IPS DF 4.7 (cell line): Measurements from ENCODE around the gene ZNF12.

Source experiments
- DNase-seq: peaks from one replicate; pipeline ENCODE4 v3.0.0-alpha.2; 2013; ENCODE audit warnings: low spot score; ENCODE audit errors: extremely low read depth

Gene ZNF12

GRCh38 chr7:6647541-6647940 lies 59.2 kb downstream of the ZNF12 start:
- no peak for DNase-seq

GRCh38 chr7:6647080-6647479 lies 59.7 kb downstream of the ZNF12 start:
- DNase-seq = no peak

- no peak for DNase-seq
Observed at GRCh38 chr7:6646465-6646864, 60.3 kb downstream of the ZNF12 start.

DNA sequence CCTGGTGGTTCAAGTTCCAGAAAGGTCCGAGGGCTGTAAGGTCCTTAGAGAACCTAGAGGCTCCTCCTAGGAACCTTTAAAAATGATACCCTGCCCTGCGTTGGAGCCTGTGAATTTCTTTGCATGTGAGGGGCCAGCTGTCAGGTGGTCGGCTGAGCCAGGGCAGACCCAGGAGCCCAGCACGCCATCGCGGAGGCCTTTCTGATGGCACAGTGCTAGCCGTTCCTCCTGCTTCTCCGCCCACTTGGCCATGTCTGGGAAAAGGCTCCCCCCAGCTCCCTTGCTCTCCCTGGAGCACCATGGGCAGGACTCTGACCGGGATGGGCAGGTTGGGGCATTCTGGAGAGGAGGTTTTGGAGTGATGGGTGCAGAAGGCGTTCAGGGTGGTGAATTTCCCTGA lies 62.0 kb downstream of the ZNF12 start:
- no peak for DNase-seq

- DNase-seq = no peak
Observed at GRCh38 chr7:6643915-6644625, 62.7 kb downstream of the ZNF12 start.

- no peak for DNase-seq
Observed at GRCh38 chr7:6642861-6643640, 63.7 kb downstream of the ZNF12 start.

DNA sequence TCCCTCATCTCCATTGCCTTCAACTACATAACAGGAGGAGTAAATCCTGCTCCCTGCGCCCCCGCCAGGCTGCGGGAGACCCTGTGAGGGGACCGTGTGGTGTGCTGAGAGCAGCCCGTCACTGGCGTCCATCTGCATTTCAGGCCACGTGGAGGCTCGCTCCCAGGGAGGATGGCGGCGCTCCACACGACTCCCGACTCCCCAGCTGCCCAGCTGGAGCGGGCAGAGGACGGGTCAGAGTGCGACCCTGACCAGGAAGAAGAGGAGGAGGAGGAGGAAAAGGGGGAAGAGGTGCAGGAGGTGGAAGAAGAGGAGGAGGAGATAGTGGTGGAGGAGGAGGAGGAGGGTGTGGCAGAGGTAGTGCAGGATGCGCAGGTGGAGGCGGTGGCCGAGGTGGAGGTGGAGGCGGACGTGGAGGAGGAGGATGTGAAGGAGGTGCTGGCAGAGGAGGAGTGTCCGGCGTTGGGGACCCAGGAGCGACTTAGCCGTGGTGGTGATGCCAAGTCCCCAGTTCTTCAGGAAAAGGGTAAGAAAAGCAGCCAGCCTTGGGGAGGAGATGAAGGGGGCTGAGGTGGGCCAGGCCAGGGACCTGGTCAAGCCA lies 64.4 kb downstream of the ZNF12 start:
- DNase-seq = no peak

GRCh38 chr7:6641305-6642035 lies 65.3 kb downstream of the ZNF12 start:
- no peak for DNase-seq

DNA sequence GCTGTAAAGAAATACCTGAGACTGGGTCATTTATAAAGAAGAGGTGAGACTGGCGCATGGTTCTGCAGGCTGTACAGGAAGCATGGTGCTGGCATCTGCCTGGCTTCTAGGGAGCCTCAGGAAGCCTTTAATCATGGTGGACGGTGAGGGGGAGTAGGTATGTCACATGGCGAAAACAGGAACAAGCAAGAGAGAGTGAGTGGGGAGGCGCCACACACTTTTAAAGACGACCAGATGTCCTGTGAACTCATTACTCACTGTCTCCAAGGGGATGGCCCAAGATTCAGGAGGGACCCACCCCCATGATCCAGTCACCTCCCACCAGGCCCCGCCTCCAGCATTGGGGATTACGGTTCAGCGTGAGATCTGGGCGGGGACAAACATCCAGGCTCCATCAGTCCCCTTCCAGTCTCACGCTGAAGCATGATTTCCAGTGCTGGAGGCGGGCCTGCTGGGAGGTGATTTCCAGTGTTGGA lies 66.5 kb downstream of the ZNF12 start:
- no peak for DNase-seq

- DNase-seq = no peak
Observed at GRCh38 chr7:6639627-6640026, 67.1 kb downstream of the ZNF12 start.

- DNase-seq = no peak
Observed at GRCh38 chr7:6639032-6639431, 67.7 kb downstream of the ZNF12 start.
